ENCODE measurements around the gene BCL11B. TPM values are rescaled to one million over a fixed set of nuclear protein-coding genes. Genes with fewer than 3 reads are reported as not detected.
"Not testable (repeated sequence)": the region's sequence is repeated elsewhere in the genome, so short reads cannot be mapped to it uniquely, and the experiment has no call there.

The BCL11B gene
- total and polyA plus RNA-seq, 2 experiments from 2014 or later = 0.28 to 3.2 TPM

DNA sequence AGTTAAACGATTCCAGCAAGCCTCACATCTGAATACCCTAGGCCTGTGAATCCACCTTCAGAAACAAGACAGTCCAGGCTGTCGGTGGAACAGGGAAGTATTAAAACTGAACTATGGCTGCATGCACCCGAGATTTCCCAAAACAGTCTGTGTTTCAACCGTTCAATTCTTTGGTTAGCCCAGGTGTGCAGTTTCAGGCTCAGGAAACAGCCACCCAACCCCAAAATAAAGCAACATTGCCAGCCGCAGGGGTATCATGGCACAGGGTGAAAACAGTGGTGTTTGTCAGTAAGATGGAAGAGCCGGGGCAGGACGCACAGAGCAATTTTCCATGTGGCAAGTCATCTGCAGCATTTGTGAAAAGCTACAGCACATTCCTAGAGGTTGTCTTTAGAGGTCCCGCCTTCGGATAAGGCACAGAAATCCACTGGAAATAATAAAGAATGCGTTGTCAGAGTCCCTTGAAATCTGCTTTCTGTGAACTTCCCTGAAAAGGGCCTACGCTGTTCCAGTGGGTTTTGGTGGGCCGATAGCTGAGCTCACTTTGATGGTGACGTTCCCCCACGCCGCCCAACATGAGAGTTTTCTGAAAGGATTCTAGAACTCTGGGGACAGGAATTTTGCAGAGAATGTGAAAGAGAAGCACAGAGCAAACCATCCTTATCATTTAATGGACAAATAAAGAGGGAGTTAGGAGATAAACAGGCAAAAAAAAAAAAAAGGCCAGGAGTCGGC, 84.9 kb downstream of the BCL11B start:
- H3K9me2 ChIP-seq (replicated peaks; ENCODE audit: insufficient read depth) = no peaks in the 10 kb centered on the region
- no peaks in the 10 kb centered on the region for H3K36me3 ChIP-seq (replicated peaks; ENCODE audit: insufficient read depth, low read depth)
- H3K27ac ChIP-seq = no peak overlapping the region
- H3K4me3 ChIP-seq = no peak overlapping the region
- no peaks in the 10 kb centered on the region for H3K79me2 ChIP-seq
- no peaks in the 10 kb centered on the region for H4K20me1 ChIP-seq (ENCODE audit: insufficient read depth, poor library complexity, severe bottlenecking)
- DNase-seq (ENCODE audit: low spot score) = no peak
- TF ChIP-seq EZH2 (IDR thresholded peaks at IDR 0.05; ENCODE audit: borderline replicate concordance) (no peak), EZH2phosphoT487 (IDR thresholded peaks at IDR 0.05; ENCODE audit: low read depth, severe bottlenecking, unreplicated experiment) (no peak)
- TF ChIP-seq, protein P1, sequence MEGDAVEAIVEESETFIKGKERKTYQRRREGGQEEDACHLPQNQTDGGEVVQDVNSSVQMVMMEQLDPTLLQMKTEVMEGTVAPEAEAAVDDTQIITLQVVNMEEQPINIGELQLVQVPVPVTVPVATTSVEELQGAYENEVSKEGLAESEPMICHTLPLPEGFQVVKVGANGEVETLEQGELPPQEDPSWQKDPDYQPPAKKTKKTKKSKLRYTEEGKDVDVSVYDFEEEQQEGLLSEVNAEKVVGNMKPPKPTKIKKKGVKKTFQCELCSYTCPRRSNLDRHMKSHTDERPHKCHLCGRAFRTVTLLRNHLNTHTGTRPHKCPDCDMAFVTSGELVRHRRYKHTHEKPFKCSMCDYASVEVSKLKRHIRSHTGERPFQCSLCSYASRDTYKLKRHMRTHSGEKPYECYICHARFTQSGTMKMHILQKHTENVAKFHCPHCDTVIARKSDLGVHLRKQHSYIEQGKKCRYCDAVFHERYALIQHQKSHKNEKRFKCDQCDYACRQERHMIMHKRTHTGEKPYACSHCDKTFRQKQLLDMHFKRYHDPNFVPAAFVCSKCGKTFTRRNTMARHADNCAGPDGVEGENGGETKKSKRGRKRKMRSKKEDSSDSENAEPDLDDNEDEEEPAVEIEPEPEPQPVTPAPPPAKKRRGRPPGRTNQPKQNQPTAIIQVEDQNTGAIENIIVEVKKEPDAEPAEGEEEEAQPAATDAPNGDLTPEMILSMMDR (IDR thresholded peaks at IDR 0.05; ENCODE audit: poor library complexity) = no peak
- H3K9me3 ChIP-seq (ENCODE audit: low read depth) = no peaks in the 10 kb centered on the region
- H3K4me2 ChIP-seq = no peak overlapping the region
- H3K27me3 ChIP-seq = no peaks in the 10 kb centered on the region
- peaks cover 12% of the 10 kb centered on the region for H3K4me1 ChIP-seq (ENCODE audit: insufficient read depth)
- H2AFZ ChIP-seq = no peak overlapping the region
- 77% methylated on average over 16 of the region's 16 CpGs for WGBS (ENCODE audit: low lambda C conversion rate, missing lambda C conversion rate)

GRCh38 chr14:99186336-99186735, 85.7 kb downstream of the BCL11B start:
- H3K36me3 ChIP-seq (replicated peaks; ENCODE audit: insufficient read depth, low read depth); H3K9me2 ChIP-seq (replicated peaks; ENCODE audit: insufficient read depth); DNase-seq (ENCODE audit: low spot score); H3K4me1 ChIP-seq (ENCODE audit: insufficient read depth); H3K27ac ChIP-seq; H3K9me3 ChIP-seq (ENCODE audit: low read depth); H2AFZ ChIP-seq; H3K79me2 ChIP-seq; H3K4me3 ChIP-seq; H4K20me1 ChIP-seq (ENCODE audit: insufficient read depth, poor library complexity, severe bottlenecking); H3K27me3 ChIP-seq; H3K4me2 ChIP-seq: not testable (repeated sequence)
- WGBS (ENCODE audit: low lambda C conversion rate, missing lambda C conversion rate) = 98% methylated on average over 8 of the region's 8 CpGs

DNA sequence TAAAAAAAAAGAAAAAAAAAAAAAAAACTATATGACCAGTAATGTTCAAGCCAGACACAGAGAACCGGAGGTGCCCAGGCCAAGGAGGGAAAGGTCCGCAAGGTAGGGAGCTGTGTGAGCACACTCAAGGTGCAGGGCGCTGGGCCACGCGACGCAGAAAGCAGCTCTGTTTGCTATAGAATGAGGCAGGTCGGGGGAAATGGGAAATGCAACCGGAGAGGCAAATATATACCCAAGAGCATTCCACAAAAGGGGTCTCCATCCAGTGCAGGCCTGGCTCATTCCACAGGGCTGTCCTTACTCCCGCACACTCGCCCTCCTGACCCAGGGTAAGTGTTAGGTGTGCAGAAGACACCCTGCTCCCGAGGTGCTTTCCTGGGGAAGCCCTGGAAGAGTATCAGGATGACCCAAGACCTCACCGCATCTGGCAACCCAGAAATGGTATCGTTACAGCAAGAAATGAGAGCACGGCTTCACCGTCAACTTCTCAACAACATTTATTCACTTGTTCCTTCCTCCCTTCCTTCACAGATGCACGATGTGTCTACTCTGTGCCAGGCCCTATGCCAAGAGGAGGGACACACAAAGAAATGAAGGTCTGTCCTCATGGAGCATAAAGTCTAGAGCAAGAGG, 86.4 kb downstream of the BCL11B start:
- TF ChIP-seq EZH2 (IDR thresholded peaks at IDR 0.05; ENCODE audit: borderline replicate concordance) (no peak), EZH2phosphoT487 (IDR thresholded peaks at IDR 0.05; ENCODE audit: low read depth, severe bottlenecking, unreplicated experiment) (no peak)
- TF ChIP-seq, protein P1 (IDR thresholded peaks at IDR 0.05; ENCODE audit: poor library complexity) = no peak
- no peaks in the 10 kb centered on the region for H4K20me1 ChIP-seq (ENCODE audit: insufficient read depth, poor library complexity, severe bottlenecking)
- H2AFZ ChIP-seq = no peak overlapping the region
- no peaks in the 10 kb centered on the region for H3K27me3 ChIP-seq
- 95% methylated on average over 16 of the region's 16 CpGs for WGBS (ENCODE audit: low lambda C conversion rate, missing lambda C conversion rate)
- H3K79me2 ChIP-seq = no peaks in the 10 kb centered on the region
- no peak overlapping the region for H3K27ac ChIP-seq
- H3K9me2 ChIP-seq (replicated peaks; ENCODE audit: insufficient read depth) = no peaks in the 10 kb centered on the region
- H3K9me3 ChIP-seq (ENCODE audit: low read depth) = no peaks in the 10 kb centered on the region
- no peak for DNase-seq (ENCODE audit: low spot score)
- H3K4me2 ChIP-seq = no peak overlapping the region
- no peaks in the 10 kb centered on the region for H3K36me3 ChIP-seq (replicated peaks; ENCODE audit: insufficient read depth, low read depth)
- H3K4me1 ChIP-seq (ENCODE audit: insufficient read depth) = peaks cover 2% of the 10 kb centered on the region
- no peak overlapping the region for H3K4me3 ChIP-seq

GRCh38 chr14:99183716-99184115, 88.3 kb downstream of the BCL11B start:
- H3K9me3 ChIP-seq (ENCODE audit: low read depth) = no peaks in the 10 kb centered on the region
- H3K27ac ChIP-seq = no peak overlapping the region
- no peaks in the 10 kb centered on the region for H3K79me2 ChIP-seq
- H3K4me2 ChIP-seq = no peak overlapping the region
- no peaks in the 10 kb centered on the region for H3K9me2 ChIP-seq (replicated peaks; ENCODE audit: insufficient read depth)
- no peaks in the 10 kb centered on the region for H3K36me3 ChIP-seq (replicated peaks; ENCODE audit: insufficient read depth, low read depth)
- no peaks in the 10 kb centered on the region for H3K27me3 ChIP-seq
- no peaks in the 10 kb centered on the region for H4K20me1 ChIP-seq (ENCODE audit: insufficient read depth, poor library complexity, severe bottlenecking)
- TF ChIP-seq EZH2 (IDR thresholded peaks at IDR 0.05; ENCODE audit: borderline replicate concordance) (no peak), EZH2phosphoT487 (IDR thresholded peaks at IDR 0.05; ENCODE audit: low read depth, severe bottlenecking, unreplicated experiment) (no peak)
- TF ChIP-seq, protein P1 (IDR thresholded peaks at IDR 0.05; ENCODE audit: poor library complexity) = no peak
- no peak for DNase-seq (ENCODE audit: low spot score)
- WGBS (ENCODE audit: low lambda C conversion rate, missing lambda C conversion rate) = 93% methylated on average over 8 of the region's 8 CpGs
- H3K4me1 ChIP-seq (ENCODE audit: insufficient read depth) = peaks cover 2% of the 10 kb centered on the region
- no peak overlapping the region for H2AFZ ChIP-seq
- no peak overlapping the region for H3K4me3 ChIP-seq
